ENCODE measurements around the gene ZNF79. TPM values are rescaled to one million over a fixed set of nuclear protein-coding genes. Genes with fewer than 3 reads are reported as not detected.

ZNF79 gene
- total RNA-seq, 2 donors from 2014 or later, result 6.2 to 6.6 TPM

GRCh38 chr9:127396808-127397645, 27.2 kb upstream of the ZNF79 start, which contains the start of gene SLC2A8:
Gene SLC2A8 (plus strand): TSS chr9:127397169. CDS start chr9:127397231, 62 bp downstream.
- intact Hi-C loops (cut with DNase I), result no loop called here
- peak; percentile 98 for DNase-seq

GRCh38 chr9:127397646-127398274, 26.4 kb upstream of the ZNF79 start:
- peak; percentile 58 for DNase-seq
- intact Hi-C loops (cut with DNase I), result no loop called here
- ATAC-seq, result peak; percentile 6 to 16

More at GRCh38 chr9:127396808-127397645, 27.2 kb upstream of the ZNF79 start, which contains the start of gene SLC2A8:
- ATAC-seq, result peak; percentile 96 to 97

DNA sequence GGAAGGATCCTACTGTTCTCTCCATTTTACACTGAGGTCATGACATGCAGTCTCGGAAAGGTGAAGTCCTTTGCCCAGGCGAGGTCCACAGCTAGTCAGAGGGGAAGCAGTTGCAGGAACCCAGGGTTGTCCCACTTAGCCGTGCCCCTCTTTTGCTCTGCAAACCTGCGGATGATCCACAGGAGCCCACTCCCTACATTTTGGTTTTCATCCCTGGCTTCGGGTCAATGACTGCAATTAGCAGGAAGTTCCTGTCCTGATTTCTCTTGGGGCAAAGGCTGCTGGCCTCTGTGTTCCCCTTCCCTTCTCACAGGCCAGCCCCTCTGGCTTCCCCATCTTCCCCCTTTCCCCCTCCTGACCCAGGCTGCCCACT, 25.9 kb upstream of the ZNF79 start:
- ATAC-seq (no peak), DNase-seq (no peak)
- intact Hi-C loops (cut with DNase I), result no loop called here

DNA sequence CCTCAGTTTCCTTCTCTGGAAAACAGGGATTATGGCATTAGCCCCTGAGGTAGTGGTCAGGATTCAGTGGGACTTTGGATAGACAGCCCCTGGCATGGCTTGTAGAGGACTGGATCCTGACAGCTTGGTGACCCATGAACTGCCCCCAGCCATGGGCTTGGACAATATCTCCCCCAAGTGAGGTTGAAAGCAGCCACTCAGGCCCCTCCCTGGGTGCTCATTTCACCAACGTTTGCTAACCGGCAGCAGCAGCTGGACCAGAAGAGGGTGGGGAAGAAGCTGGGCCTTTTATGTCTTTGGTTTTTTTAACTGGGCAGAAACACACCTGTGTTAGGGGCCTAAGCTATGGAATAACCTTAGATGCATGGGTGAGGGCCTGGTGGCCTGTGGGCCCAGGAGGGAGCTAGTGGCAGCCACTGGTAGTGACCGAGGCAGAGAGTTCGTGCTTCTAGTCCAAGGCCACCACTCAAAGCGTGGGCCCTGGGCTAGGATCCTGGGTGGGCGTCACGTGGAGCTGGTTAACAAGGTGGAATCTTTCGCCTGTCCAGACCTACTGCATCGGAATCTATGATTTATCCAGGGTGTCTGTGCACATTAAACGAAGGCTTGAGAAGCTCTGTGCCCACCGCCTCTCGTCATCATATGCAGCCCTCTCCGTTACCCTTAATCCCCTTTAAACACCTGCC, 25.3 kb upstream of the ZNF79 start:
- ATAC-seq (no peak), DNase-seq (no peak)
- intact Hi-C loops (cut with DNase I), result no loop called here

GRCh38 chr9:127399736-127400269, 24.4 kb upstream of the ZNF79 start:
- intact Hi-C loops (cut with DNase I), result no loop called here
- ATAC-seq (no peak), DNase-seq (no peak)

DNA sequence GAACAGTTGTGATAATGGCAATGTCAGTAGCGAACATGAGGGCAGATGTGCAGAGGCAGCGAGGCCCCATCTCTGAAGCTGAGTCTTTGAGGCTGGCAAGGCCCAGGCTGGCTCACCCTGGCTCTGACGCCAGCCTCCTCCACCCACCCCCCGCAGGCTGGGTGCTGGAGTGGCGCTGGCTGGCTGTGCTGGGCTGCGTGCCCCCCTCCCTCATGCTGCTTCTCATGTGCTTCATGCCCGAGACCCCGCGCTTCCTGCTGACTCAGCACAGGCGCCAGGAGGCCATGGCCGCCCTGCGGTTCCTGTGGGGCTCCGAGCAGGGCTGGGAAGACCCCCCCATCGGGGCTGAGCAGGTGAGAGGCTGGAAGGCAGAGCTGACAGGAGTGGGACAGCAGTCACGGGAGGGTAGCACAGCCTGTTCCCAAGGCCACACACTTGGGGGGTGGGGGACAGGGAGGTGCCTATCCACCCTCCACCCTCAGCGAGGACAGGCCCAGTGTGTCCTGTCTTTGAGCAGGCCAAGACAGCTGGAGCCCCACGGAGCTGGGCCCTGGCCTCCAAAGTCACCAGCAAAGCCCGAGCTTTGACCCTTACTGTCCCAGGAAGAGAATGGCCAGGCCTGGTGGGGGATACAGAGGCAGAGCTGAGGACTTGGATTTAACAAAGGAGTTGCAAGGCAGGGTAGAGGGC, 21.6 kb upstream of the ZNF79 start:
- ATAC-seq (no peak), DNase-seq (no peak)
- intact Hi-C loops (cut with DNase I), result no loop called here

DNA sequence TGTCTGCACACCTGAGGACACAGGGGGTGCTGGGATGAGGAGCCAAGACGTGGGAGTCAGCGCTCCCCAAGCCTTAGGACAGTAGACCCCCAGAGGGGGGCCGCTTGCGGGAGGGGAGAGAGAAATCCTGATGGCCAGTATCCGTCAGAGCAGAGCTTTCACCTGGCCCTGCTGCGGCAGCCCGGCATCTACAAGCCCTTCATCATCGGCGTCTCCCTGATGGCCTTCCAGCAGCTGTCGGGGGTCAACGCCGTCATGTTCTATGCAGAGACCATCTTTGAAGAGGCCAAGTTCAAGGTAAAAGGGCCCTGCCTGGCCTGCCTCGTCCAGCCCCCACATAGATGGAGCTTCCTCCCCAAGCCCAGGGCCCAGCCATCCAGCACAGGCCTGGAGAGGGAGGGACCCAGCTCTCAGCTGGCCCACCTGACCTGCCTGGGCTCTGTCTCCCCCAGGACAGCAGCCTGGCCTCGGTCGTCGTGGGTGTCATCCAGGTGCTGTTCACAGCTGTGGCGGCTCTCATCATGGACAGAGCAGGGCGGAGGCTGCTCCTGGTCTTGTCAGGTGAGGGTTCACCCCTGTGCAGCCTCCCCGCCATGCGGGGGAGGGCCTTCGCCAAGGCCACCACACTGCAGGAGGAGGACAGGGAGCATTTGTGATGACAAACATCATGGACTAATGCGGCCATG, 20.5 kb upstream of the ZNF79 start:
- ATAC-seq, result no peak
- DNase-seq, result no peak
- intact Hi-C loops (cut with DNase I), result no loop called here

GRCh38 chr9:127404631-127405030, 19.6 kb upstream of the ZNF79 start:
- ATAC-seq, result no peak
- intact Hi-C loops (cut with DNase I), result no loop called here
- no peak for DNase-seq

DNA sequence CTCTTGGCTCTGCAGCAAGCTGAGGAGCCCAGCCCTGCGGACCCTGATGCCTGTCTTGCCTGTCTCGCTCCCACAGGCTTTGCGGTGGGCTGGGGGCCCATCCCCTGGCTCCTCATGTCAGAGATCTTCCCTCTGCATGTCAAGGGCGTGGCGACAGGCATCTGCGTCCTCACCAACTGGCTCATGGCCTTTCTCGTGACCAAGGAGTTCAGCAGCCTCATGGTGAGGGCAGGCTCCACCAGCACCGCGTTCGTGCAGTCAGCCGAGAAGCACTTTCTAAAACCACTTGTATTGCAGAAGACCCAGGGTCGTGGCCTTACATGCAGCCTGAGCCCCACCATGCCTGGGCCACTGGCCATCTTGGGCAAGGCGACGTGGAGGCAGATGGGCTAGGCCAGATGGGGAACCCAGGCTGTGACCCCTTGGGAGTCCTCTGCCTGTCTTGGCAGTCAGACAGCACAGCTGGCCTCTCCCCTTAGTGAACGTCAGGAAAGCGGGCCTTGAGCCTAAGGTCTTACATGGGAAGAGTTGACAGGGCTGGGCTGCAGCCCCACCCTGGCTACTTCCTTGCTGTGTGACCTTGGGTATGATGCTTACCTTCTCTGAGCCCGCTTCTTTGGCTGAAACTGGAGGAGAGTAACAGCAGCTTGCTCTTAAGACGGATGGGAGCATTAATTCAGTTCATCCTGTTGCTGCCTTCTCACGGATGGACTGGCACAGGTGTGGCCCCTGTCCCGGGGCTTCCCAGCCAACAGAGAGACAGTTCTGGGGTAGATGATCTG, 18.6 kb upstream of the ZNF79 start:
- DNase-seq (no peak), ATAC-seq (no peak)
- intact Hi-C loops (cut with DNase I), result no loop called here

DNA sequence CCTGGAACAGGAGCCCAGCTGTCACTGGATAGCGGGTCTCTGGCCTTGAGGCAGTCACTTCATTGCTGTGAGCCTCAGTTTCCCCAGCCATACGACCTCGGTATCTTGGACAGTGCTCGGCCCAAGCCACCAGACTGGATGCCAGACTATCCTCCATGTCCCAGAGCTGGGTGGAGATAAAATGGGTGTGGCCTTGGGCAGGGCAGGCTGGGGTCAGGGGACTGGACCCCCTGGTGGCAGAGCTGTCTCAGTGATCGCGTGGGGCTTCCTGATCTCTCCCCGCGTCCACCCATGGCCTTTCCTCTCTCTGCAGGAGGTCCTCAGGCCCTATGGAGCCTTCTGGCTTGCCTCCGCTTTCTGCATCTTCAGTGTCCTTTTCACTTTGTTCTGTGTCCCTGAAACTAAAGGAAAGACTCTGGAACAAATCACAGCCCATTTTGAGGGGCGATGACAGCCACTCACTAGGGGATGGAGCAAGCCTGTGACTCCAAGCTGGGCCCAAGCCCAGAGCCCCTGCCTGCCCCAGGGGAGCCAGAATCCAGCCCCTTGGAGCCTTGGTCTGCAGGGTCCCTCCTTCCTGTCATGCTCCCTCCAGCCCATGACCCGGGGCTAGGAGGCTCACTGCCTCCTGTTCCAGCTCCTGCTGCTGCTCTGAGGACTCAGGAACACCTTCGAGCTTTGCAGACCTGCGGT, 17.2 kb upstream of the ZNF79 start:
- DNase-seq (no peak), ATAC-seq (peak in 1 of 2 donors; percentile 62)
- intact Hi-C loops (cut with DNase I), result no loop called here

DNA sequence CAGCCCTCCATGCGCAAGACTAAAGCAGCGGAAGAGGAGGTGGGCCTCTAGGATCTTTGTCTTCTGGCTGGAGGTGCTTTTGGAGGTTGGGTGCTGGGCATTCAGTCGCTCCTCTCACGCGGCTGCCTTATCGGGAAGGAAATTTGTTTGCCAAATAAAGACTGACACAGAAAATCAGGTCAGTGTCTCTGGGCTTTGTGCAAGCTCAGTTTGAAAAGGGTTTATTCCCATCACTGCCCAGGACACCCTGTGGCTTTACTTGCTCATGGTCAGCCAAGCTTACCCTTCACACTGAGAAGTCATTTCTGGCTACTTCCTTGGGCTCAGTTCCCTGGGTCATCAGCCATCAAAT, 16.7 kb upstream of the ZNF79 start:
- ATAC-seq, result peak in 1 of 2 donors; percentile 14
- intact Hi-C loops (cut with DNase I), result no loop called here
- DNase-seq, result no peak

GRCh38 chr9:127411122-127411521, 13.1 kb upstream of the ZNF79 start:
- ATAC-seq, result no peak
- intact Hi-C loops (cut with DNase I), result no loop called here

GRCh38 chr9:127415141-127415540, 9.0 kb upstream of the ZNF79 start:
- ATAC-seq (no peak), DNase-seq (no peak)
- intact Hi-C loops (cut with DNase I), result no loop called here

More at GRCh38 chr9:127411122-127411521, 13.1 kb upstream of the ZNF79 start:
- no peak for DNase-seq

GRCh38 chr9:127415657-127416056, 8.5 kb upstream of the ZNF79 start:
- DNase-seq, result no peak
- ATAC-seq, result no peak
- intact Hi-C loops (cut with DNase I), result no loop called here

- intact Hi-C loops (cut with DNase I), result no loop called here
- ATAC-seq (peak in 1 of 2 donors; percentile 8), DNase-seq (no peak)
Measured at GRCh38 chr9:127417131-127418036, 6.8 kb upstream of the ZNF79 start.

DNA sequence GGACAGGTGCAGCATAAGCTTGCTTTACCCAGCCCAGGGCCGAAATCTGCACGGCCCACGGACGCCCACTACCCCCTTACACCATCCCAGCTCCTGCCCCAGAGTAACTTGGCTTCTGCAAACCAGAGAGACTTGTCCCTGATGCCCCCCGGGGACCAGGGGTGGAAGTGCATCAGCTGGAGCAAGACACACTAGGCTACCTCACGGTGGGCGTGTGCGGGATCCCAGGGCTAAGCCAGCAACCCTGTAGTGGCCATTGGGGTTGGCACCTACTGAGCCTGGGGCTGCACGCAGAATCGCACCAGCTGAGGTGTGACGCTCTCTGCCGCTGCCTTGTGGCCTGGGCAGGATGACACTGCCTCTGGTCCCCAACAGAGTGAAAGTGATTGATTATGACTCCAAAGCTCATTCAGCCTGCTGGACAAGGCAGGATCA, 6.1 kb upstream of the ZNF79 start:
- ATAC-seq (peak in 1 of 2 donors; percentile 14), DNase-seq (no peak)
- intact Hi-C loops (cut with DNase I), result no loop called here

Data from left cardiac atrium (tissue), 4 donors.